Measurements from ENCODE around the gene TMEM243. TPM values are rescaled to one million over a fixed set of nuclear protein-coding genes. Genes with fewer than 3 reads are reported as not detected.

The TMEM243 gene
- total RNA-seq, 1 experiment from 2014 or later, result 24.2 TPM

DNA sequence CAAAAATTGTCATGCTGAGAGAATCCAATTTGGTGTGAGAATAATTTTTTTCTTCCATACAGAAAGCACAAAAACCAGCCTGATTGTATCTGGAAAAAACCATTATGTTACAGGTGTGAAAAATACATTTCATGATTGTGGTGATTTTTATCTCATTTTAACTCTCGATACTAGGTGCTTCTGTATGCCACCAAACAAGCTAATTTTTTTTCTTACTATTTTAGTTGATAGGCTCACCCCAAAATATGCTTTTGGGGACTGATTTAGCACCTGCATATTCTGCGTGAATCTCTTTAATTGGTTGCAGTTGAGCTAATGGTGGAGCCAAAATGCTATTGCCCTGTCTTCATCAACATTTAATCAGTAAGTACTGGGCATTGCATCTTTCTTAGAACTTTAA, 65.4 kb downstream of the TMEM243 start:
- BruUV-seq (replicated peaks), result no TSS peak
- peak overlapping the region; percentile 99 for H3K4me3 Mint-ChIP-seq (ENCODE audit: unreplicated experiment)

GRCh38 chr7:87152897-87153641, 66.5 kb downstream of the TMEM243 start:
- peak; percentile 32 to 39 for DNase-seq
- peaks cover 7% of the 10 kb centered on the region for H3K4me1 Mint-ChIP-seq (ENCODE audit: low read depth, unreplicated experiment)
- no peak for TF ChIP-seq CTCF (IDR thresholded peaks at IDR 0.05; ENCODE audit: insufficient read depth in 1 of 2, low read depth in 1 of 2, low read length in 1 of 2, severe bottlenecking in 1 of 2, unreplicated experiment in 1 of 2)
- TSS peak; percentile 55 for BruUV-seq (replicated peaks)
- no peaks in the 10 kb centered on the region for H3K27me3 ChIP-seq (replicated peaks; ENCODE audit: control insufficient read depth, insufficient read depth, low read length)
- peak overlapping the region; percentile 74 for H3K4me3 ChIP-seq (ENCODE audit: low read depth, low read length)
- peak overlapping the region; percentile 99 for H3K27ac Mint-ChIP-seq (ENCODE audit: unreplicated experiment)
- H3K4me1 ChIP-seq, result peaks cover 14% of the 10 kb centered on the region; the same call in 1 of the 2 replicates
- no peaks in the 10 kb centered on the region for H3K9me3 Mint-ChIP-seq (ENCODE audit: unreplicated experiment)
- peaks cover 19% of the 10 kb centered on the region for H3K36me3 Mint-ChIP-seq (ENCODE audit: insufficient read depth, unreplicated experiment)
- H3K4me3 Mint-ChIP-seq (ENCODE audit: unreplicated experiment), result peak overlapping the region; percentile 99
- H3K27me3 Mint-ChIP-seq (ENCODE audit: insufficient read depth, unreplicated experiment), result no peaks in the 10 kb centered on the region
- no peaks in the 10 kb centered on the region for H3K9me3 ChIP-seq
- ChIA-PET POLR2A (interaction anchor here (0.6 to 3.2 kb wide), 13 partner anchors 9 to 325 kb away, joined by 3 to 19 read pairs (median 6); partner anchors contain the start of genes CROT and TMEM243), CTCF (interaction anchor here (0.6 to 1.6 kb wide), 4 partner anchors 67 to 723 kb away, joined by 3 to 5 read pairs (median 4); partner anchors contain the start of genes DBF4, ELAPOR2 and SLC25A40)
- intact Hi-C loops (cut with micrococcal nuclease; ENCODE audit: unreplicated experiment), result loop anchor here (1.0 to 5.0 kb wide), 6 partner anchors 67 to 724 kb away; partner anchors contain the start of genes DBF4, ELAPOR2 and SLC25A40
- no peaks in the 10 kb centered on the region for H3K36me3 ChIP-seq (ENCODE audit: control insufficient read depth, insufficient read depth, low read length)

More for the DNA sequence above, 65.4 kb downstream of the TMEM243 start:
- peak overlapping the region; percentile 36 for H3K27ac Mint-ChIP-seq (ENCODE audit: unreplicated experiment)
- no peaks in the 10 kb centered on the region for H3K9me3 ChIP-seq
- POLR2A ChIA-PET, result interaction anchor here (3.2 kb wide), 1 partner anchor 66 kb away, joined by 19 read pairs; the partner anchor contains the start of gene TMEM243
- no peak for DNase-seq
- TF ChIP-seq CTCF (IDR thresholded peaks at IDR 0.05; ENCODE audit: insufficient read depth in 1 of 2, low read depth in 1 of 2, low read length in 1 of 2, severe bottlenecking in 1 of 2, unreplicated experiment in 1 of 2), result no peak
- H3K27me3 ChIP-seq (replicated peaks; ENCODE audit: control insufficient read depth, insufficient read depth, low read length), result no peaks in the 10 kb centered on the region
- H3K4me1 ChIP-seq, result peaks cover 14% of the 10 kb centered on the region; the same call in 1 of the 2 replicates
- no peaks in the 10 kb centered on the region for H3K36me3 ChIP-seq (ENCODE audit: control insufficient read depth, insufficient read depth, low read length)
- CTCF ChIA-PET, result no interaction called here
- H3K4me3 ChIP-seq (ENCODE audit: low read depth, low read length), result peak overlapping the region; percentile 74
- H3K9me3 Mint-ChIP-seq (ENCODE audit: unreplicated experiment), result no peaks in the 10 kb centered on the region
- no peaks in the 10 kb centered on the region for H3K27me3 Mint-ChIP-seq (ENCODE audit: insufficient read depth, unreplicated experiment)
- H3K36me3 Mint-ChIP-seq (ENCODE audit: insufficient read depth, unreplicated experiment), result peaks cover 19% of the 10 kb centered on the region
- intact Hi-C loops (cut with micrococcal nuclease; ENCODE audit: unreplicated experiment), result loop anchor here (5.0 kb wide), 2 partner anchors 263 to 723 kb away; partner anchors contain the start of genes DBF4 and SLC25A40
- peaks cover 7% of the 10 kb centered on the region for H3K4me1 Mint-ChIP-seq (ENCODE audit: low read depth, unreplicated experiment)

DNA sequence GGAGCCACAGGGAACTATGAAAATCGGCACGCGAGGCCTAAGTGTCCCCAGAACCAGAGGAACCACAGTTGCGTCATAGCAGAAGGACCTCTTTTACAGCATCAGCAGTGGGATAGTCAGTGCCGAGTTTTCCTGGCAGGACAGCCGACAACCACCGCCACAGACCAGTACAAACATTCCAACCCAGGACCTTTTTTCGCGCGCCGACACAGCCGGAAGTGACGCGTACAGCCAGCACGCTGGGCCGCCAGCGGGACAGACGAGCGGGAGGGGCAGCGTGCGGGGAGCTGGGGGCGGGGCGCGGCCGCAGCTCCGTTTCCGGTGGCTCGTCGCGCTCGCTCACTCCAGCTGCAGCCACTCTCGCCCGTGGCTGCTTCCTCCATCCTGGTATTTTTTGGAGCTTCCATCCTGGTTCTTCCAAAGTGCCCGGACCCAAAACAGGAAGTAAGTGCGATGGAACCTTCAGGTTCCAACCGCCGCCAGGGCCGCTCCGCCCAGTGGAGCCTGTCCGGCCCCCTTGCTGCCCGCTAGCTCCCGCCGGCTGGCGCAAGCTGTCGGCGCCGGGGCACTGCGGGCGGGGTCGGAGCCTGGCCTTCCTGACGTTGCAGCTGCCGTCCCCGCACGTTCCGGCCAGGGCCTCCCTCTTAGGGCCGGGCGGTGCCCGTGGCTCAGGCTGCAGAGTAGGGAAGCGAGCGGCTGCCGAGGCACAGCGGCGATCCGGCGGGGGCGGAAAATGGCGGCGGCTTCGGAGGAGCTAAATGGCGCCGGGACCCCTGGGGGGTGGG, 67.2 kb downstream of the TMEM243 start, which contains the start of gene DMTF1:
DMTF1 (plus strand) TSS at position 342 of the 785 bp plus-strand sequence. CDS start 12,489 bp downstream, outside the sequence.
- Histone ChIP-seq H3K36me3 (ENCODE audit: control insufficient read depth, insufficient read depth, low read length) (no peaks in the 10 kb centered on the region), H3K27me3 (replicated peaks; ENCODE audit: control insufficient read depth, insufficient read depth, low read length) (no peaks in the 10 kb centered on the region), H3K4me1 (peaks cover 14% of the 10 kb centered on the region; the same call in 1 of the 2 replicates), H3K4me3 (ENCODE audit: low read depth, low read length) (peak within 1 kb of the TSS; percentile 74), H3K9me3 (no peaks in the 10 kb centered on the region)
- no TSS peak for BruUV-seq (replicated peaks)
- CTCF ChIA-PET, result interaction anchor here (0.6 to 1.6 kb wide), 5 partner anchors 68 to 724 kb away, joined by 3 to 5 read pairs (median 4); partner anchors contain the start of genes DBF4, ELAPOR2 and SLC25A40
- intact Hi-C loops (cut with micrococcal nuclease; ENCODE audit: unreplicated experiment), result loop anchor here (1.0 to 5.0 kb wide), 6 partner anchors 68 to 725 kb away; partner anchors contain the start of genes DBF4, ELAPOR2 and SLC25A40
- Mint-ChIP-seq H3K9me3 (ENCODE audit: unreplicated experiment) (no peaks in the 10 kb centered on the region), H3K4me1 (ENCODE audit: low read depth, unreplicated experiment) (peaks cover 7% of the 10 kb centered on the region), H3K4me3 (ENCODE audit: unreplicated experiment) (peak within 1 kb of the TSS; percentile 99), H3K27me3 (ENCODE audit: insufficient read depth, unreplicated experiment) (no peaks in the 10 kb centered on the region), H3K27ac (ENCODE audit: unreplicated experiment) (peak within 1 kb of the TSS; percentile 99), H3K36me3 (ENCODE audit: insufficient read depth, unreplicated experiment) (peaks cover 19% of the 10 kb centered on the region)
- POLR2A ChIA-PET, result interaction anchor here (0.6 to 3.2 kb wide), 22 partner anchors 10 to 1705 kb away, joined by 3 to 19 read pairs (median 6); partner anchors contain the start of genes CROT and TMEM243
- peak; percentile 94 to 95 for DNase-seq
- TF ChIP-seq CTCF (IDR thresholded peaks at IDR 0.05; ENCODE audit: insufficient read depth in 1 of 2, low read depth in 1 of 2, low read length in 1 of 2, severe bottlenecking in 1 of 2, unreplicated experiment in 1 of 2), result no peak
